HL-60 (cell line): ENCODE results near the gene FAM234A.

Source experiments
- DNase-seq, 2 experiments: peaks; one replicate each; pipeline ENCODE4 v3.0.0-alpha.2; 2010 to 2020; ENCODE audit warnings: low read depth in 1 of 2, low spot score in 1 of 2
- H3K27ac ChIP-seq: fragments of 250-450 bp; sonication (Bioruptor Pico); replicated peaks from 2 replicates; pipeline ENCODE4 v1.5.1; 2020; ENCODE audit warnings: mild to moderate bottlenecking, moderate library complexity
- H3K27me3 ChIP-seq: fragments of 250-450 bp; sonication (Bioruptor Pico); 2 replicates; pipeline ENCODE4 v1.5.1; 2021; ENCODE audit warnings: mild to moderate bottlenecking, moderate library complexity; ENCODE audit not compliant: insufficient read depth, poor library complexity, severe bottlenecking
- H3K4me3 ChIP-seq: replicated peaks from 2 replicates; pipeline ENCODE4 v1.5.1; 2011; ENCODE audit warnings: mild to moderate bottlenecking, control low read depth, low read length; ENCODE audit not compliant: insufficient read depth
- CTCF ChIP-seq: IDR thresholded peaks from one replicate; pipeline ENCODE4 v1.5.1; 2011; ENCODE audit warnings: low read length, control low read depth, inconsistent platforms; ENCODE audit not compliant: insufficient read depth
- GABPA ChIP-seq: IDR thresholded peaks from 2 replicates; pipeline ENCODE4 v1.6.1; 2012; ENCODE audit warnings: low read depth
- POLR2AphosphoS5 ChIP-seq: IDR thresholded peaks from 2 replicates; pipeline ENCODE4 v1.6.1; 2012; ENCODE audit warnings: low read depth
- REST ChIP-seq: IDR thresholded peaks from 2 replicates; pipeline ENCODE4 v1.6.1; 2012; ENCODE audit warnings: low read depth; ENCODE audit not compliant: insufficient replicate concordance
- SPI1 ChIP-seq: IDR thresholded peaks from 2 replicates; pipeline ENCODE4 v1.6.1; 2012; ENCODE audit warnings: low read depth, mild to moderate bottlenecking, borderline replicate concordance

FAM234A gene

GRCh38 chr16:242281-242680 lies 7.7 kb downstream of the FAM234A start:
- H3K27ac ChIP-seq = no peak overlapping the region
- H3K4me3 ChIP-seq = no peak overlapping the region
- no peaks in the 10 kb centered on the region for H3K27me3 ChIP-seq
- DNase-seq = no peak
- TF ChIP-seq GABPA (no peak), CTCF (no peak), SPI1 (no peak), POLR2AphosphoS5 (no peak), REST (no peak)

GRCh38 chr16:243348-243747 lies 8.7 kb downstream of the FAM234A start:
- Histone ChIP-seq H3K27me3 (no peaks in the 10 kb centered on the region), H3K4me3 (no peak overlapping the region), H3K27ac (no peak overlapping the region)
- no peak for DNase-seq
- no peak for TF ChIP-seq REST
- no peak for TF ChIP-seq POLR2AphosphoS5
- TF ChIP-seq SPI1 = no peak

GRCh38 chr16:245105-245504 lies 10.5 kb downstream of the FAM234A start:
- DNase-seq = no peak
- no peak overlapping the region for H3K27ac ChIP-seq
- no peak overlapping the region for H3K4me3 ChIP-seq
- TF ChIP-seq REST (no peak), SPI1 (no peak), CTCF (no peak), GABPA (no peak), POLR2AphosphoS5 (no peak)
- H3K27me3 ChIP-seq = no peaks in the 10 kb centered on the region

GRCh38 chr16:247027-247426 lies 12.4 kb downstream of the FAM234A start:
- no peak overlapping the region for H3K4me3 ChIP-seq
- no peak for TF ChIP-seq SPI1
- no peak for TF ChIP-seq CTCF
- no peak for TF ChIP-seq REST
- TF ChIP-seq POLR2AphosphoS5 = no peak
- no peaks in the 10 kb centered on the region for H3K27me3 ChIP-seq
- no peak for DNase-seq
- no peak overlapping the region for H3K27ac ChIP-seq
